Neural progenitor cell (in vitro differentiated cells): ENCODE measurements around the gene TP53I3.

Experiments used
- CTCF ChIP-seq: fragments of 200-600 bp; sonication (generic); IDR thresholded peaks from 2 replicates; pipeline ENCODE4 v1.5.1; 2017; ENCODE audit warnings: antibody characterized with exemption, mild to moderate bottlenecking
- EZH2phosphoT487 ChIP-seq: fragments of 200-600 bp; sonication (generic); IDR thresholded peaks from 2 replicates; pipeline ENCODE4 v1.6.1; 2017; ENCODE audit warnings: antibody characterized with exemption

GRCh38 chr2:24040511-24040910 is 44.1 kb downstream of the TP53I3 start:
- no peak for TF ChIP-seq CTCF
- no peak for TF ChIP-seq EZH2phosphoT487
